Stimulated activated CD4-positive, alpha-beta T cell treated with anti-CD3 and anti-CD28 coated beads, TNF-alpha, amount 100 ng/mL, for 24 hours (primary cell): ENCODE measurements around the gene IGSF6.

ENCODE experiments used
- DNase-seq, 3 experiments: peaks; one replicate each; pipeline ENCODE4 v3.0.0-alpha.2; 2020; ENCODE audit warnings: low read depth in 3 of 3

IGSF6 gene

GRCh38 chr16:21602785-21603184, 49.6 kb downstream of the IGSF6 start:
- no peak for DNase-seq

GRCh38 chr16:21600031-21600773, 52.2 kb downstream of the IGSF6 start:
- DNase-seq = no peak

GRCh38 chr16:21599122-21600030, 53.0 kb downstream of the IGSF6 start, which contains the start of gene METTL9:
METTL9 (plus strand) TSS chr16:21599577; CDS start chr16:21599734, 157 bp downstream.
- peak; percentile 89 to 93 (median 89) for DNase-seq

GRCh38 chr16:21598701-21599121, 53.7 kb downstream of the IGSF6 start:
- DNase-seq = peak in 1 of 3 experiments; percentile 11

GRCh38 chr16:21598206-21598605, 54.2 kb downstream of the IGSF6 start:
- DNase-seq = no peak

- no peak for DNase-seq
Observed at GRCh38 chr16:21597561-21598030, 54.8 kb downstream of the IGSF6 start.

GRCh38 chr16:21593530-21594289, 58.7 kb downstream of the IGSF6 start:
- no peak for DNase-seq

GRCh38 chr16:21592191-21592590, 60.2 kb downstream of the IGSF6 start:
- DNase-seq = no peak

GRCh38 chr16:21590796-21591195, 61.6 kb downstream of the IGSF6 start:
- DNase-seq = no peak

GRCh38 chr16:21590287-21590686, 62.1 kb downstream of the IGSF6 start:
- DNase-seq = no peak

- DNase-seq = no peak
Observed at GRCh38 chr16:21589551-21589950, 62.9 kb downstream of the IGSF6 start.
